H1 (cell line): ENCODE measurements around the gene CHRM1. TPM values are rescaled to one million over a fixed set of nuclear protein-coding genes. Genes with fewer than 3 reads are reported as not detected.

Experiments
- CTCF ChIA-PET: fragments of 300-600 bp; sonication (Branson Sonifier 250); formaldehyde crosslinking; loops from one replicate; lab custom pipeline; 2021; ENCODE audit not compliant: partially characterized antibody; lab: Charles Lee
- POLR2A ChIA-PET: fragments of 300-600 bp; sonication (Branson Sonifier 250); formaldehyde crosslinking; loops from one replicate; lab custom pipeline; 2021; ENCODE audit warnings: inconsistent platforms; ENCODE audit not compliant: partially characterized antibody; lab: Charles Lee
- DNase-seq, 2 experiments: peaks; one replicate each; pipeline versions ENCODE4 v3.0.0 to v3.0.0-alpha.2; 2010 to 2022; ENCODE audit warnings: low spot score in 2 of 2, low read depth in 1 of 2, mixed read lengths in 1 of 2
- FAIRE-seq: peaks from 2 replicates; lab custom pipeline; 2011; peaks lifted over from hg19 to GRCh38; lab: Jason Lieb, UNC
- H2AFZ ChIP-seq: 2 replicates; pipeline ENCODE4 v1.8.1; 2012; ENCODE audit warnings: low read length, inconsistent platforms
- H2AK5ac ChIP-seq: 2 replicates; pipeline ENCODE4 v1.6.1; 2013; ENCODE audit warnings: low read depth, low read length
- H2BK120ac ChIP-seq: replicated peaks from 2 replicates; pipeline ENCODE3; 2013; ENCODE audit warnings: low read depth, low read length, inconsistent platforms
- H2BK12ac ChIP-seq: 2 replicates; pipeline ENCODE4 v1.6.1; 2013; ENCODE audit warnings: low read depth, low read length
- H2BK15ac ChIP-seq: 2 replicates; pipeline ENCODE4 v1.6.1; 2013; ENCODE audit warnings: low read length
- H2BK20ac ChIP-seq: 2 replicates; pipeline ENCODE4 v1.6.1; 2013; ENCODE audit warnings: low read length
- H2BK5ac ChIP-seq: 2 replicates; pipeline ENCODE4 v1.6.1; 2013; ENCODE audit warnings: low read depth, low read length
- H3K14ac ChIP-seq: 2 replicates; pipeline ENCODE4 v1.6.1; 2013; ENCODE audit warnings: inconsistent platforms; ENCODE audit not compliant: insufficient read length
- H3K18ac ChIP-seq: 2 replicates; pipeline ENCODE4 v1.6.1; 2013; ENCODE audit warnings: low read length; ENCODE audit errors: extremely low read depth
- H3K23ac ChIP-seq: 2 replicates; pipeline ENCODE4 v1.6.1; 2013; ENCODE audit warnings: inconsistent platforms; ENCODE audit not compliant: insufficient read length
- H3K23me2 ChIP-seq: 2 replicates; pipeline ENCODE4 v1.6.1; 2013; ENCODE audit warnings: low read depth, low read length
- H3K27ac ChIP-seq: 2 replicates; pipeline ENCODE4 v1.6.1; 2011; ENCODE audit warnings: low read depth, low read length, inconsistent platforms
- H3K27me3 ChIP-seq, 4 experiments: replicated peaks in 1 of 4; 1 replicate in 1 of 4; 2 replicates in 3 of 4; pipeline versions ENCODE4 v1.6.1 to v1.8.1; 2011 to 2013; ENCODE audit warnings: low read length in 3 of 4, mild to moderate bottlenecking in 3 of 4, inconsistent platforms in 2 of 4, mixed read lengths in 2 of 4, moderate library complexity in 1 of 4; ENCODE audit not compliant: control insufficient read depth in 3 of 4, insufficient read depth in 3 of 4; ENCODE audit errors: extremely low read depth in 1 of 4
- H3K36me3 ChIP-seq, 4 experiments: 2 replicates each; pipeline versions ENCODE4 v1.6.1 to v1.8.1; 2011 to 2013; ENCODE audit warnings: mild to moderate bottlenecking in 4 of 4, low read length in 3 of 4, moderate library complexity in 2 of 4, control low read depth in 1 of 4, inconsistent platforms in 1 of 4; ENCODE audit not compliant: insufficient read depth in 4 of 4, control insufficient read depth in 2 of 4
- H3K4ac ChIP-seq: replicated peaks from 2 replicates; pipeline ENCODE3; 2013; ENCODE audit warnings: low read length, low read depth, mixed read lengths, inconsistent platforms; ENCODE audit not compliant: insufficient read length
- H3K4me1 ChIP-seq, 4 experiments: replicated peaks in 1 of 4; 1 replicate in 1 of 4; 2 replicates in 3 of 4; pipeline versions ENCODE4 v1.6.1 to v1.8.1; 2011 to 2013; ENCODE audit warnings: low read length in 3 of 4, inconsistent platforms in 2 of 4, mixed read lengths in 1 of 4; ENCODE audit not compliant: insufficient read depth in 4 of 4, control insufficient read depth in 3 of 4
- H3K4me2 ChIP-seq, 2 experiments: 2 replicates each; pipeline versions ENCODE4 v1.6.1 to v1.8.1; 2011 to 2013; ENCODE audit warnings: low read depth in 2 of 2, low read length in 2 of 2, control low read depth in 1 of 2, inconsistent platforms in 1 of 2, mild to moderate bottlenecking in 1 of 2; ENCODE audit not compliant: insufficient read depth in 1 of 2
- H3K4me3 ChIP-seq, 4 experiments: fragments of 200-600, 300-600 bp in 1 of 4; sonication (generic), shearing (Covaris generic), sonication (Bioruptor Twin) in 1 of 4; 2 replicates each; pipeline versions ENCODE4 v1.5.1 to v1.8.1; 2011 to 2016; ENCODE audit warnings: low read length in 4 of 4, low read depth in 3 of 4, control low read depth in 2 of 4, inconsistent platforms in 2 of 4, mild to moderate bottlenecking in 2 of 4, mixed read lengths in 1 of 4, moderate library complexity in 1 of 4; ENCODE audit not compliant: insufficient read depth in 2 of 4; ENCODE audit errors: extremely low read depth in 1 of 4
- H3K56ac ChIP-seq: replicated peaks from 2 replicates; pipeline ENCODE3; 2013; ENCODE audit warnings: low read depth, mild to moderate bottlenecking, mixed read lengths, low read length, inconsistent platforms; ENCODE audit not compliant: insufficient read length
- H3K79me1 ChIP-seq: 2 replicates; pipeline ENCODE4 v1.6.1; 2013; ENCODE audit warnings: low read depth, low read length, control low read depth
- H3K79me2 ChIP-seq, 2 experiments: 2 replicates each; pipeline versions ENCODE4 v1.6.1 to v1.8.1; 2012 to 2013; ENCODE audit warnings: low read length in 2 of 2, mild to moderate bottlenecking in 2 of 2, inconsistent platforms in 1 of 2; ENCODE audit not compliant: insufficient read depth in 2 of 2, control insufficient read depth in 1 of 2
- H3K9ac ChIP-seq, 4 experiments: replicated peaks in 1 of 4; 1 replicate in 1 of 4; 2 replicates in 3 of 4; pipeline versions ENCODE4 v1.6.1 to v1.8.1; 2011 to 2013; ENCODE audit warnings: low read depth in 3 of 4, low read length in 3 of 4, control low read depth in 2 of 4, mild to moderate bottlenecking in 2 of 4, moderate library complexity in 2 of 4, inconsistent platforms in 1 of 4; ENCODE audit errors: extremely low read depth in 1 of 4
- H3K9me3 ChIP-seq, 2 experiments: 2 replicates each; pipeline versions ENCODE4 v1.6.1 to v1.8.1; 2012 to 2013; ENCODE audit warnings: mild to moderate bottlenecking in 2 of 2, moderate library complexity in 2 of 2, control low read depth in 1 of 2, inconsistent platforms in 1 of 2, low read depth in 1 of 2, low read length in 1 of 2, mixed read lengths in 1 of 2; ENCODE audit not compliant: insufficient read depth in 2 of 2
- H4K20me1 ChIP-seq, 2 experiments: replicated peaks in 1 of 2; 2 replicates each; pipeline versions ENCODE3 to v1.8.1; 2011 to 2013; ENCODE audit warnings: inconsistent platforms in 2 of 2, low read length in 2 of 2, mild to moderate bottlenecking in 1 of 2; ENCODE audit not compliant: insufficient read depth in 2 of 2, control insufficient read depth in 1 of 2
- H4K5ac ChIP-seq: 2 replicates; pipeline ENCODE4 v1.6.1; 2013; ENCODE audit warnings: low read length, low read depth, mixed read lengths, inconsistent platforms; ENCODE audit not compliant: insufficient read length
- H4K8ac ChIP-seq: 2 replicates; pipeline ENCODE4 v1.8.0; 2013; ENCODE audit warnings: mild to moderate bottlenecking, moderate library complexity, low read length, inconsistent platforms; ENCODE audit not compliant: insufficient read depth; ENCODE audit errors: extremely low read depth
- H4K91ac ChIP-seq: replicated peaks from 2 replicates; pipeline ENCODE3; 2013; ENCODE audit warnings: low read length, mixed read lengths, inconsistent platforms; ENCODE audit not compliant: insufficient read length
- CHD1 ChIP-seq: IDR thresholded peaks from 2 replicates; pipeline ENCODE4 v1.6.1; 2012; ENCODE audit warnings: low read depth, low read length, improper control_type of control experiment
- NANOG ChIP-seq: IDR thresholded peaks from 2 replicates; pipeline ENCODE4 v1.6.1; 2011; ENCODE audit warnings: low read length, low read depth, mild to moderate bottlenecking, inconsistent platforms; ENCODE audit not compliant: insufficient read depth, poor library complexity, severe bottlenecking
- NRF1 ChIP-seq: IDR thresholded peaks from 2 replicates; pipeline ENCODE4 v1.6.1; 2011; ENCODE audit warnings: mild to moderate bottlenecking, low read depth, low read length, improper control_type of control experiment
- PHF8 ChIP-seq: fragments of 200-600 bp; sonication (generic); conservative IDR thresholded peaks from 2 replicates; pipeline ENCODE4 v1.7.1; 2012; ENCODE audit warnings: low read depth, mild to moderate bottlenecking, inconsistent platforms, low read length, moderate library complexity
- POU5F1 ChIP-seq: IDR thresholded peaks from 2 replicates; pipeline ENCODE4 v1.6.1; 2011; ENCODE audit warnings: low read depth, mild to moderate bottlenecking, low read length, moderate library complexity
- WGBS, 2 experiments: shearing (Covaris generic) in 1 of 2; methylation state at CpG; one replicate each; pipeline versions ENCODE4 v1.1.6 to v1.1.7; 2013 to 2015; ENCODE audit warnings: low lambda C conversion rate in 2 of 2, mixed read lengths in 2 of 2, inconsistent platforms in 1 of 2, low coverage in 1 of 2, missing lambda C conversion rate in 1 of 2; ENCODE audit not compliant: insufficient replicate concordance in 2 of 2, insufficient coverage in 1 of 2, insufficient read length in 1 of 2; ENCODE audit errors: extremely low coverage in 1 of 2, missing lambda C conversion rate in 1 of 2; 5-methylcytosine and 5-hydroxymethylcytosine counted together
- polyA plus RNA-seq, 7 experiments: library from polyadenylated mRNA; depleted of rRNA in 3 of 7; stranded (reverse) in 5 of 7; unstranded in 2 of 7; fragments of >200 nt in 5 of 7; fragments of 200-250 nt in 2 of 7; gene quantifications; 1 replicate in 5 of 7; 2 replicates in 1 of 7; 4 replicates in 1 of 7; pipeline versions ENCODE4 v1.2.1 to v1.2.3, GENCODE V29; 2011 to 2013; ENCODE audit warnings: missing spikeins in 2 of 7, mixed read lengths in 2 of 7
- total RNA-seq: library from RNA; stranded (reverse); fragmentation: NEBNext Ultra II Directional; extraction: Animal tissue kit (Norgen Biotek cat#: 25700); gene quantifications from 2 replicates; pipeline ENCODE4 v1.2.1, GENCODE V29; 2021

CHRM1 gene
- total and polyA plus RNA-seq, 2 of the 8 experiments (the other 6 are each of a cell fraction or from before 2014, with no cell fraction given), result 0.08 TPM; not detected in 1

DNA sequence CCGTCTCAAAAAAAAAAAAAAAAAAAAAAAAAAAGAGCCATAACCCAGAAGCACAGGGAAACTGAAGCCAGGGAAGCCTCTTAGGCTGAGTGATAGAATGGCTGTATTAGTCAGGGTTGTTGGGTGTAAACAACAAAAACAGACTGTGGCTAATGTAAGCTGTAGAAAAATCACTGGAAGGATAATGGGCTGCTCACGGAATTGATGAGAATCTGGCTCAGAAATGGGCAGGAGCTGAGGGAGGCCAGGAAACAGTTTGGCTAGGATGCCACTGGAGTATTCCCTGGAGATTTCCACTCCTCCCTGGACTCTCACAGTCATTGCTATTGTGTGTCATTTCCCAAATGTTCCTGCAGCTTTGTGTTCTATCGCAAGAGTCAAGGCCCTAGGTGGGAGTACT is 41.2 kb upstream of the CHRM1 start:
- Histone ChIP-seq H3K4me1 (no peaks in the 10 kb centered on the region), H2BK120ac (no peak overlapping the region), H2AK5ac (no peak overlapping the region), H4K91ac (no peak overlapping the region), H2BK20ac (no peak overlapping the region), H4K5ac (no peak overlapping the region), H4K8ac (no peak overlapping the region), H2BK5ac (no peak overlapping the region), H2BK12ac (no peak overlapping the region), H3K9ac (no peak overlapping the region), H4K20me1 (no peaks in the 10 kb centered on the region), H3K23me2 (no peaks in the 10 kb centered on the region), H3K18ac (no peak overlapping the region), H3K56ac (no peak overlapping the region), H3K23ac (no peak overlapping the region), H3K4me3 (no peak overlapping the region), H2BK15ac (no peak overlapping the region), H2AFZ (no peak overlapping the region), H3K27me3 (no peaks in the 10 kb centered on the region), H3K79me2 (no peaks in the 10 kb centered on the region), H3K36me3 (no peaks in the 10 kb centered on the region), H3K9me3 (no peaks in the 10 kb centered on the region), H3K14ac (no peak overlapping the region), H3K79me1 (no peaks in the 10 kb centered on the region), H3K4me2 (no peak overlapping the region), H3K4ac (no peak overlapping the region), H3K27ac (no peak overlapping the region)
- ChIA-PET CTCF (interaction anchor here (0.6 to 1.8 kb wide), 9 partner anchors 13 to 826 kb away, joined by 3 to 13 read pairs (median 4); no protein-coding TSS in a partner anchor), POLR2A (interaction anchor here (0.6 to 0.7 kb wide), 2 partner anchors 52 to 80 kb away, joined by 3 to 4 read pairs; no protein-coding TSS in a partner anchor)
- TF ChIP-seq PHF8, result no peak
- no peak for TF ChIP-seq NRF1
- TF ChIP-seq NANOG, result no peak
- no peak for TF ChIP-seq CHD1
- no peak for TF ChIP-seq POU5F1
- no peak for FAIRE-seq
- DNase-seq, result no peak
- WGBS, 2 experiments, result 94% methylated on average over 2 of the region's 3 CpGs; no CpG with 5 or more reads in 1 of the 2 experiments
